Activated CD4-positive, alpha-beta T cell treated with anti-CD3 and anti-CD28 coated beads, Interleukin-2, amount 10 ng/mL, durations not matched to agents 7 days and 5 days (primary cell): ENCODE measurements around the gene SLC10A2. TPM values are rescaled to one million over a fixed set of nuclear protein-coding genes. Genes with fewer than 3 reads are reported as not detected.

ENCODE experiments used
- CTCF ChIA-PET: fragments of 350-600 bp; sonication (Branson Sonifier 250); formaldehyde crosslinking; loops from one replicate; lab custom pipeline; 2021; ENCODE audit warnings: antibody characterized with exemption; lab: Charles Lee
- POLR2A ChIA-PET: fragments of 350-600 bp; sonication (Branson Sonifier 250); formaldehyde crosslinking; loops from one replicate; lab custom pipeline; 2021; ENCODE audit warnings: antibody characterized with exemption; lab: Charles Lee
- DNase-seq: peaks from one replicate; pipeline ENCODE4 v3.0.0-alpha.2; 2020
- H3K27ac Mint-ChIP-seq: one replicate; pipeline ENCODE4 v1.8.0; 2021; ENCODE audit warnings: mild to moderate bottlenecking, moderate library complexity, mixed read lengths
- H3K27me3 Mint-ChIP-seq: one replicate; pipeline ENCODE4 v1.8.0; 2021; ENCODE audit warnings: mixed read lengths
- H3K36me3 Mint-ChIP-seq: one replicate; pipeline ENCODE4 v1.8.0; 2021; ENCODE audit warnings: low read depth, mixed read lengths
- H3K4me1 Mint-ChIP-seq: one replicate; pipeline ENCODE4 v1.8.0; 2021; ENCODE audit warnings: mixed read lengths
- H3K4me3 Mint-ChIP-seq: one replicate; pipeline ENCODE4 v1.8.0; 2021; ENCODE audit warnings: mild to moderate bottlenecking, moderate library complexity, mixed read lengths
- H3K9me3 Mint-ChIP-seq: one replicate; pipeline ENCODE4 v1.8.0; 2021; ENCODE audit warnings: mixed read lengths
- total RNA-seq, 2 experiments: library from RNA; stranded (reverse); gene quantifications; one replicate each; pipeline ENCODE4 v1.2.3, GENCODE V29; 2021

The SLC10A2 gene
- total RNA-seq, 2 experiments from 2014 or later = not detected

DNA sequence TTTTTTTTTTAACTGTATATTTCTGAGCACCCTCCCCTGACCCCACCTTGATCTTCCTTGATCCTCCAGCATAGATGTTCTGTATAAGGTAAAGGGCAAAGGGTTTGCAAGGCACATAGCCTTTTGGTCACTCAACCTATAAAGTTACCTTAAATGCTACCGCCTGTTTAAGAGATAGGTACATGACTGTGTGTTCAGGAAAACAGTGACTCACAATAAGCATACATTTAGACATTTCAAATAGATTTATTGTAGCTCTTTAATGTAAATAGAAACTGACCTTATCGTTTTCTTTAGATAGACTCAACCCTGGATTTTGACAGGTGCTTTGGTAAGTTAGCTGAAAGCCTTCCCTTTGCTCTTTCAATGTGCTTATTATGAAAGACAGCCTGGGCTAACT, 15.2 kb upstream of the SLC10A2 start:
- Mint-ChIP-seq H3K27ac (no peak overlapping the region), H3K4me1 (no peaks in the 10 kb centered on the region), H3K4me3 (no peak overlapping the region)

GRCh38 chr13:103078158-103078557, 11.9 kb upstream of the SLC10A2 start:
- H3K27me3 Mint-ChIP-seq = no peaks in the 10 kb centered on the region
- H3K9me3 Mint-ChIP-seq = no peaks in the 10 kb centered on the region
- H3K4me1 Mint-ChIP-seq = no peaks in the 10 kb centered on the region
- POLR2A ChIA-PET = no interaction called here
- H3K36me3 Mint-ChIP-seq = no peaks in the 10 kb centered on the region
- no peak overlapping the region for H3K27ac Mint-ChIP-seq
- no peak for DNase-seq
- CTCF ChIA-PET = no interaction called here
- no peak overlapping the region for H3K4me3 Mint-ChIP-seq

More for the DNA sequence above, 15.2 kb upstream of the SLC10A2 start:
- H3K27me3 Mint-ChIP-seq = no peaks in the 10 kb centered on the region
- no peaks in the 10 kb centered on the region for H3K9me3 Mint-ChIP-seq
- H3K36me3 Mint-ChIP-seq = no peaks in the 10 kb centered on the region
- ChIA-PET POLR2A (no interaction called here), CTCF (interaction anchor here (1.2 kb wide), 1 partner anchor 59 kb away, joined by 4 read pairs; no protein-coding TSS in a partner anchor)
- DNase-seq = no peak

- Mint-ChIP-seq H3K4me1 (no peaks in the 10 kb centered on the region), H3K27ac (no peak overlapping the region), H3K9me3 (no peaks in the 10 kb centered on the region), H3K4me3 (no peak overlapping the region), H3K36me3 (no peaks in the 10 kb centered on the region), H3K27me3 (no peaks in the 10 kb centered on the region)
- POLR2A ChIA-PET = no interaction called here
- CTCF ChIA-PET = no interaction called here
- no peak for DNase-seq
These were observed 2.6 kb upstream of the SLC10A2 start for GRCh38 chr13:103068836-103069235.

GRCh38 chr13:103067751-103068555, 1.7 kb upstream of the SLC10A2 start:
- Mint-ChIP-seq H3K4me1 (no peaks in the 10 kb centered on the region), H3K27me3 (no peaks in the 10 kb centered on the region), H3K9me3 (no peaks in the 10 kb centered on the region), H3K27ac (no peak overlapping the region), H3K4me3 (no peak overlapping the region), H3K36me3 (no peaks in the 10 kb centered on the region)
- CTCF ChIA-PET = no interaction called here
- DNase-seq = no peak
- POLR2A ChIA-PET = no interaction called here

GRCh38 chr13:103066781-103067345, 646 bp upstream of the SLC10A2 start:
- Mint-ChIP-seq H3K36me3 (no peaks in the 10 kb centered on the region), H3K4me3 (no peak overlapping the region), H3K9me3 (no peaks in the 10 kb centered on the region), H3K4me1 (no peaks in the 10 kb centered on the region), H3K27me3 (no peaks in the 10 kb centered on the region), H3K27ac (no peak overlapping the region)
- ChIA-PET CTCF (no interaction called here), POLR2A (no interaction called here)
- DNase-seq = no peak

DNA sequence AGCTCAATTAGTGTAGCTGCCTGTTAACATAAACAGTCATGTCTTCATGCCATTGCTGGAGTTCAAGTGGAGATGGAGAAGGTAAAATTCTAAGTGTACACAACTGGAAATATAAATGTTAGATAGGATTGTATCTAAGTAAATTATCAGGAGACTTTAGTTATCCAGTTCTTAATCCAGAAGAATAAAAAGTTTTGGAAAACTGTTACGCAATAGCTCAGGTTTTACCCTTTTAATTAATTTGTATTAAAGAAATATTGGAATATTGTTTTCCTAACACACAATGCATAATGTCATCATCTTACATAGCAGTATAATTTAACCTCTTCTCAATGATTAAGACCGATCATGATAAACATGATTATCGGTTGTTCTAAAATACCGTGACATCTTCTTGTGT, 2.8 kb downstream of the SLC10A2 start:
- ChIA-PET CTCF (interaction anchor here (0.7 kb wide), 1 partner anchor 254 kb away, joined by 3 read pairs; no protein-coding TSS in a partner anchor), POLR2A (no interaction called here)
- Mint-ChIP-seq H3K36me3 (no peaks in the 10 kb centered on the region), H3K4me3 (no peak overlapping the region), H3K27me3 (no peaks in the 10 kb centered on the region), H3K9me3 (peaks cover 3% of the 10 kb centered on the region), H3K4me1 (no peaks in the 10 kb centered on the region), H3K27ac (no peak overlapping the region)
- no peak for DNase-seq

DNA sequence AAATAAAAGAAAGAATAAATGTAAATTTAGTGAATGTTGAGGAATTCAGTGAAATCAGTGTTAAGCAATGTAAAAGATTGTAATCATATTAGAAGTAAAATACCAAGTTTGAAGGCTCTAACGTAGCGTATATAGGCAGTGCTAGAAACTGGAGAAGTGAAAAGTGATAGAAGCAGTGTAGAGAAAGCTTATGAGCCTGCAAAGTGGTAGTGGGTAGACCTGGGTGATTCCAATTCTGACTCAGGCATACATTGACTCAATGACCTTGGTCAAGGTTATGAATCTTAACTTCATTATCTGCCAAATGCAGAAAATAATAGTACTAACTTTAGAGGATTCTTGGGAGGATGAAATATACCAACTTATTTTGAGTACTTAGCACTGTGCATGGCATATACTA, 4.1 kb downstream of the SLC10A2 start:
- H3K36me3 Mint-ChIP-seq = no peaks in the 10 kb centered on the region
- no peaks in the 10 kb centered on the region for H3K27me3 Mint-ChIP-seq
- DNase-seq = no peak
- CTCF ChIA-PET = no interaction called here
- no peaks in the 10 kb centered on the region for H3K4me1 Mint-ChIP-seq
- POLR2A ChIA-PET = no interaction called here
- no peak overlapping the region for H3K27ac Mint-ChIP-seq
- H3K9me3 Mint-ChIP-seq = peaks cover 3% of the 10 kb centered on the region
- H3K4me3 Mint-ChIP-seq = no peak overlapping the region

DNA sequence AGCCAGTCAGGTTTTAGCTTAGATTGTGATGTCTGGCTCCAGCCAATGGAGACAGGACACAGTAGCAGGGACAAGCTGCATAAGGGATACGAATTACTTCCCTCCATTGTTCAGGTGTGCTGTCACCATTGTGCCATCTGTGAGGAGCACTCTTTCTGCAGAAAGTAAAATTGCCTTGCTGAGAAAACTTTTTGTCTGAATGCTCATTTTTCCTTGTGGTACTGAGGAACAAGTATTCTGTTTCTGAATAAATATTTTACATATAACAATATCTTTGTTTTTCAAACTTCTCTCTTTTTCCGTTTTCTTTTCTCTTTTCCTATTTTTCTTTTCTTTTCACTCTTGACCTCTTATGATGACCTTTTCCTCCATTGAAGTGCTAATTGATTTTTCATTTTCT, 10.2 kb downstream of the SLC10A2 start:
- H3K9me3 Mint-ChIP-seq = peaks cover 12% of the 10 kb centered on the region
- H3K27ac Mint-ChIP-seq = no peak overlapping the region
- H3K4me1 Mint-ChIP-seq = no peaks in the 10 kb centered on the region
- POLR2A ChIA-PET = no interaction called here
- H3K36me3 Mint-ChIP-seq = no peaks in the 10 kb centered on the region
- H3K4me3 Mint-ChIP-seq = no peak overlapping the region
- CTCF ChIA-PET = no interaction called here
- H3K27me3 Mint-ChIP-seq = no peaks in the 10 kb centered on the region
- DNase-seq = no peak

DNA sequence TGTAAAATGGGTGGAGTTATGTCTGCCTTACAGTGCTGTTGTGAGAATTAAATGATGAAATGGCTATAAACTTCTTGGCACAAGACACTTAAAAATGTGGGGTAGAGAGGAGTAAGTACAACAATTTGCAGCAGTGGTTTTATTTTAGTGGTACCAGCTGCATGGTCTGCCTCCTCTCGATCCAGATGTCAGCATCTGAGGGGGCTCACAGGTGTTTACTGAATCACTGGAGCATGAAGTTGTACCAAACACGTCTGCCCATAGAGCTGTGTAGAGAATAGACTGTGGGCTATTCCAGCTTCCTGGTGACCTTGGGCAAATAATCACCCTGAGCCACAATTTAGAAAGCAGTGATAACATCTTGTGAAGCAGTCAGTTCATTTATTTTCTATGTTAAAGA, 11.1 kb downstream of the SLC10A2 start:
- H3K36me3 Mint-ChIP-seq = no peaks in the 10 kb centered on the region
- H3K27ac Mint-ChIP-seq = no peak overlapping the region
- no peaks in the 10 kb centered on the region for H3K4me1 Mint-ChIP-seq
- DNase-seq = no peak
- ChIA-PET CTCF (no interaction called here), POLR2A (no interaction called here)
- peaks cover 12% of the 10 kb centered on the region for H3K9me3 Mint-ChIP-seq
- H3K27me3 Mint-ChIP-seq = no peaks in the 10 kb centered on the region
- H3K4me3 Mint-ChIP-seq = no peak overlapping the region

- H3K9me3 Mint-ChIP-seq = no peaks in the 10 kb centered on the region
- no peak overlapping the region for H3K27ac Mint-ChIP-seq
- no peak for DNase-seq
- H3K36me3 Mint-ChIP-seq = no peaks in the 10 kb centered on the region
- no peaks in the 10 kb centered on the region for H3K4me1 Mint-ChIP-seq
- ChIA-PET CTCF (no interaction called here), POLR2A (no interaction called here)
- H3K4me3 Mint-ChIP-seq = no peak overlapping the region
- no peaks in the 10 kb centered on the region for H3K27me3 Mint-ChIP-seq
These were observed 19.5 kb downstream of the SLC10A2 start for GRCh38 chr13:103046676-103047075.

GRCh38 chr13:103044056-103044455, 22.2 kb downstream of the SLC10A2 start:
- Mint-ChIP-seq H3K4me3 (no peak overlapping the region), H3K27me3 (no peaks in the 10 kb centered on the region), H3K4me1 (no peaks in the 10 kb centered on the region), H3K36me3 (no peaks in the 10 kb centered on the region), H3K27ac (no peak overlapping the region), H3K9me3 (no peaks in the 10 kb centered on the region)
- POLR2A ChIA-PET = no interaction called here
- DNase-seq = no peak
- CTCF ChIA-PET = no interaction called here

GRCh38 chr13:103040006-103040405, 26.2 kb downstream of the SLC10A2 start:
- Mint-ChIP-seq H3K4me3 (no peak overlapping the region), H3K4me1 (no peaks in the 10 kb centered on the region), H3K27ac (no peak overlapping the region), H3K27me3 (no peaks in the 10 kb centered on the region), H3K36me3 (no peaks in the 10 kb centered on the region), H3K9me3 (no peaks in the 10 kb centered on the region)
- ChIA-PET CTCF (no interaction called here), POLR2A (no interaction called here)
- DNase-seq = no peak

- CTCF ChIA-PET = no interaction called here
- POLR2A ChIA-PET = no interaction called here
- Mint-ChIP-seq H3K36me3 (no peaks in the 10 kb centered on the region), H3K4me3 (no peak overlapping the region), H3K9me3 (no peaks in the 10 kb centered on the region), H3K27me3 (no peaks in the 10 kb centered on the region), H3K4me1 (no peaks in the 10 kb centered on the region), H3K27ac (no peak overlapping the region)
- DNase-seq = no peak
These were observed 27.0 kb downstream of the SLC10A2 start for GRCh38 chr13:103039183-103039582.
